ENCODE results near the gene EMILIN1. TPM values are rescaled to one million over a fixed set of nuclear protein-coding genes. Genes with fewer than 3 reads are reported as not detected.
"Not testable (repeated sequence)": the region's sequence is repeated elsewhere in the genome, so short reads cannot be mapped to it uniquely, and the experiment has no call there.

The EMILIN1 gene
- total RNA-seq, 1 donor, result 137 TPM

- no peak for TF ChIP-seq CTCF (IDR thresholded peaks at IDR 0.05; ENCODE audit: extremely low read depth, low read depth, low read length)
- peak; percentile 66 for DNase-seq (ENCODE audit: insufficient read length, low spot score, missing footprints)
- H2AFZ ChIP-seq (ENCODE audit: low read length), result no peak overlapping the region
- no peak overlapping the region for H3K4me3 ChIP-seq (ENCODE audit: insufficient read depth, low read length)
- no peaks in the 10 kb centered on the region for H3K9me3 ChIP-seq (ENCODE audit: low read depth, low read length)
- peaks cover 30% of the 10 kb centered on the region for H3K79me2 ChIP-seq (ENCODE audit: insufficient read depth, low read length)
- H3K4me1 ChIP-seq (ENCODE audit: insufficient read depth, low read length), result peaks cover 53% of the 10 kb centered on the region
- no peak overlapping the region for H3K27ac ChIP-seq (ENCODE audit: low read depth, low read length)
- no peak overlapping the region for H3K4me2 ChIP-seq (ENCODE audit: insufficient read depth, low read length)
- H3K36me3 ChIP-seq (ENCODE audit: insufficient read depth, low read length), result peaks cover 4% of the 10 kb centered on the region
- H4K20me1 ChIP-seq (ENCODE audit: insufficient read depth, low read length), result peaks cover 7% of the 10 kb centered on the region
- no peaks in the 10 kb centered on the region for H3K27me3 ChIP-seq (ENCODE audit: insufficient read depth, low read length)
Measured at GRCh38 chr2:27074738-27075565, 3.5 kb upstream of the EMILIN1 start.

- not testable (repeated sequence) for H3K4me2 ChIP-seq (ENCODE audit: insufficient read depth, low read length); H3K9me3 ChIP-seq (ENCODE audit: low read depth, low read length); H3K4me3 ChIP-seq (ENCODE audit: insufficient read depth, low read length); H2AFZ ChIP-seq (ENCODE audit: low read length); H3K27ac ChIP-seq (ENCODE audit: low read depth, low read length); H4K20me1 ChIP-seq (ENCODE audit: insufficient read depth, low read length); DNase-seq (ENCODE audit: insufficient read length, low spot score, missing footprints); H3K36me3 ChIP-seq (ENCODE audit: insufficient read depth, low read length); H3K27me3 ChIP-seq (ENCODE audit: insufficient read depth, low read length)
- H3K79me2 ChIP-seq (ENCODE audit: insufficient read depth, low read length), result peaks cover 30% of the 10 kb centered on the region
- H3K4me1 ChIP-seq (ENCODE audit: insufficient read depth, low read length), result peaks cover 53% of the 10 kb centered on the region
Measured at GRCh38 chr2:27075566-27075871, 2.9 kb upstream of the EMILIN1 start.

GRCh38 chr2:27076323-27076722 is 2.1 kb upstream of the EMILIN1 start:
- Histone ChIP-seq H3K79me2 (ENCODE audit: insufficient read depth, low read length) (peaks cover 30% of the 10 kb centered on the region), H2AFZ (ENCODE audit: low read length) (no peak overlapping the region), H4K20me1 (ENCODE audit: insufficient read depth, low read length) (peaks cover 7% of the 10 kb centered on the region), H3K4me1 (ENCODE audit: insufficient read depth, low read length) (peaks cover 59% of the 10 kb centered on the region), H3K27me3 (ENCODE audit: insufficient read depth, low read length) (no peaks in the 10 kb centered on the region), H3K4me2 (ENCODE audit: insufficient read depth, low read length) (no peak overlapping the region), H3K4me3 (ENCODE audit: insufficient read depth, low read length) (no peak overlapping the region), H3K27ac (ENCODE audit: low read depth, low read length) (no peak overlapping the region), H3K9me3 (ENCODE audit: low read depth, low read length) (no peaks in the 10 kb centered on the region), H3K36me3 (ENCODE audit: insufficient read depth, low read length) (peaks cover 1% of the 10 kb centered on the region)
- no peak for TF ChIP-seq CTCF (IDR thresholded peaks at IDR 0.05; ENCODE audit: extremely low read depth, low read depth, low read length)
- DNase-seq (ENCODE audit: insufficient read length, low spot score, missing footprints), result peak; percentile 46

GRCh38 chr2:27077231-27077630 is 1.2 kb upstream of the EMILIN1 start:
- H4K20me1 ChIP-seq (ENCODE audit: insufficient read depth, low read length), result peaks cover 16% of the 10 kb centered on the region
- H3K27me3 ChIP-seq (ENCODE audit: insufficient read depth, low read length), result no peaks in the 10 kb centered on the region
- H3K4me3 ChIP-seq (ENCODE audit: insufficient read depth, low read length), result no peak overlapping the region
- no peaks in the 10 kb centered on the region for H3K9me3 ChIP-seq (ENCODE audit: low read depth, low read length)
- H3K4me2 ChIP-seq (ENCODE audit: insufficient read depth, low read length), result no peak overlapping the region
- H3K36me3 ChIP-seq (ENCODE audit: insufficient read depth, low read length), result peaks cover 9% of the 10 kb centered on the region
- peaks cover 37% of the 10 kb centered on the region for H3K79me2 ChIP-seq (ENCODE audit: insufficient read depth, low read length)
- H3K27ac ChIP-seq (ENCODE audit: low read depth, low read length), result no peak overlapping the region
- H3K4me1 ChIP-seq (ENCODE audit: insufficient read depth, low read length), result peaks cover 59% of the 10 kb centered on the region
- peak; percentile 51 for DNase-seq (ENCODE audit: insufficient read length, low spot score, missing footprints)
- no peak for TF ChIP-seq CTCF (IDR thresholded peaks at IDR 0.05; ENCODE audit: extremely low read depth, low read depth, low read length)
- H2AFZ ChIP-seq (ENCODE audit: low read length), result no peak overlapping the region

Data from osteoblast (primary cell).